ENCODE results near the gene GNG13. TPM values are rescaled to one million over a fixed set of nuclear protein-coding genes. Genes with fewer than 3 reads are reported as not detected.
A peak's percentile ranks its signal among the peaks of the same experiment; 100 is the strongest.

Gene GNG13
- total and polyA plus RNA-seq, 9 of the 15 experiments (the other 6 are each of a cell fraction or from before 2014, with no cell fraction given): not detected

GRCh38 chr16:785563-786535, 14.7 kb downstream of the GNG13 start (continued):
- TF ChIP-seq NFIC (IDR thresholded peaks at IDR 0.05): peak; percentile 22; the same call in 1 of the 2 replicates
- no peak for TF ChIP-seq MIER1 (IDR thresholded peaks at IDR 0.05; ENCODE audit: low read depth)
- 0 out of 2 replicates have a peak, but pooled peaks have one; percentile 43 for TF ChIP-seq ZNF592 (IDR thresholded peaks at IDR 0.05)
- TF ChIP-seq MCM7 (IDR thresholded peaks at IDR 0.05): no peak
- peak in 1 of 2 experiments; percentile 32; a peak in 1 of 4 replicates for TF ChIP-seq MNT (conservative IDR thresholded peaks at IDR 0.05)
- peak; percentile 46; the same call in 1 of the 2 replicates for TF ChIP-seq GATAD2B (IDR thresholded peaks at IDR 0.05; ENCODE audit: borderline replicate concordance)
- peak; percentile 76 to 84 for TF ChIP-seq RAD21 (CRISPR knock-in tag; conservative IDR thresholded peaks at IDR 0.05 in 1 of 2, IDR thresholded peaks at IDR 0.05 in 1 of 2)
- TF ChIP-seq ZFP1 (CRISPR knock-in tag; IDR thresholded peaks at IDR 0.05): no peak
- peak; percentile 22; the same call in 1 of the 2 replicates for TF ChIP-seq CEBPG (CRISPR knock-in tag; IDR thresholded peaks at IDR 0.05)
- TF ChIP-seq CEBPG (tag; conservative IDR thresholded peaks at IDR 0.05 in 1 of 2, IDR thresholded peaks at IDR 0.05 in 1 of 2): no peak
- no peak for TF ChIP-seq LEF1 (IDR thresholded peaks at IDR 0.05)
- 0 out of 2 replicates have a peak, but pooled peaks have one; percentile 12 for TF ChIP-seq ZSCAN32 (CRISPR knock-in tag; IDR thresholded peaks at IDR 0.05)
- TF ChIP-seq HDGF (IDR thresholded peaks at IDR 0.05): 0 out of 2 replicates have a peak, but pooled peaks have one; percentile 46
- peak; percentile 36; the same call in 1 of the 2 replicates for TF ChIP-seq ZNF143 (CRISPR knock-in tag; IDR thresholded peaks at IDR 0.05)
- TF ChIP-seq CREM (IDR thresholded peaks at IDR 0.05; ENCODE audit: low read depth): 0 out of 2 replicates have a peak, but pooled peaks have one; percentile 36
- no peak for TF ChIP-seq MTA1 (IDR thresholded peaks at IDR 0.05; ENCODE audit: borderline replicate concordance)
- TF ChIP-seq TEAD1 (CRISPR knock-in tag; IDR thresholded peaks at IDR 0.05): 0 out of 4 replicates have a peak, but pooled peaks of 1 of the 2 experiments have one; percentile 37
- TF ChIP-seq SIN3B (IDR thresholded peaks at IDR 0.05; ENCODE audit: low read depth): peak; percentile 61; the same call in 1 of the 2 replicates
- TF ChIP-seq HNRNPK (IDR thresholded peaks at IDR 0.05; ENCODE audit: low read depth, low read length, poor library complexity, severe bottlenecking): no peak
- TF ChIP-seq CC2D1A (IDR thresholded peaks at IDR 0.05): 0 out of 2 replicates have a peak, but pooled peaks have one; percentile 18
- TF ChIP-seq FIP1L1 (IDR thresholded peaks at IDR 0.05; ENCODE audit: low read depth, low read length, poor library complexity, severe bottlenecking): peak; percentile 60
- TF ChIP-seq CBX8 (IDR thresholded peaks at IDR 0.05; ENCODE audit: borderline replicate concordance, extremely low read depth, low read depth, low read length, poor library complexity, severe bottlenecking): no peak

Data from K562 (cell line).